PFSK-1 (cell line): ENCODE data around the gene LRATD1.

ENCODE experiments used
- FOXP2 ChIP-seq: optimal IDR thresholded peaks from 2 replicates; pipeline ENCODE3; 2011; ENCODE audit warnings: borderline replicate concordance, control low read depth, inconsistent platforms; ENCODE audit not compliant: insufficient read depth; ENCODE audit errors: extremely low read length, extremely low read depth
- POLR2AphosphoS5 ChIP-seq: IDR thresholded peaks from 2 replicates; pipeline ENCODE4 v1.6.1; 2012; ENCODE audit warnings: low read depth, mild to moderate bottlenecking, control low read depth, low read length, moderate library complexity
- REST ChIP-seq, 2 experiments: IDR thresholded peaks; 2 replicates each; pipeline versions ENCODE4 v1.6.1 to v1.8.0; 2011 to 2012; ENCODE audit warnings: low read depth in 2 of 2, low read length in 2 of 2, control low read depth in 1 of 2, inconsistent platforms in 1 of 2, mild to moderate bottlenecking in 1 of 2, moderate library complexity in 1 of 2; ENCODE audit not compliant: insufficient read depth in 1 of 2
- SIN3A ChIP-seq: IDR thresholded peaks from 2 replicates; pipeline ENCODE4 v1.6.1; 2012; ENCODE audit warnings: mild to moderate bottlenecking, low read length, moderate library complexity, borderline replicate concordance; ENCODE audit not compliant: insufficient read depth
- TAF1 ChIP-seq: IDR thresholded peaks from 2 replicates; pipeline ENCODE4 v1.6.1; 2012; ENCODE audit warnings: low read length, control low read depth, borderline replicate concordance; ENCODE audit not compliant: insufficient read depth

LRATD1 gene

DNA sequence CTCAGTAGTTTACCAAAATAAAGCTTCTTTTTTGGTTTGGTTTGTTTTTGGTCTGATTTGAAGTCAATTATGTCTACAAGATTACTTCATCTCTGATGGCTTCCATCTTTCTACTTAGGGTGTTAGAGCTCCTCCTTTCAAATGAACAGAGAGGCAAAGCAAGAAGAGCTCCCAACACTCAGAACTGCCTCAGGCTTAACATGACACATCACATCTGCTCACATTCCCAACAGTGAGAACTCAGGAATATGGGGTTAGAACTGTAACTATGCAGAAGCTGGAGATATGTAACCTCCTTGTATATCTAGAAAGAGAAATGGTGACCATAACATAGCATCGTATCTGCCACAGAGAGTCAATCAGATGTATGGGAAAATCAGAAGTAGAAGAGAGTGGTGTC is 11.4 kb upstream of the LRATD1 start:
- TF ChIP-seq FOXP2 (no peak), POLR2AphosphoS5 (no peak), TAF1 (no peak), REST (IDR thresholded peaks at IDR 0.05; ENCODE audit: insufficient read depth in 1 of 2, low read depth in 2 of 2, low read length in 2 of 2) (no peak), SIN3A (no peak)

GRCh38 chr2:14621906-14622549 is 10.5 kb upstream of the LRATD1 start:
- TF ChIP-seq REST (IDR thresholded peaks at IDR 0.05; ENCODE audit: insufficient read depth in 1 of 2, low read depth in 2 of 2, low read length in 2 of 2) = no peak
- no peak for TF ChIP-seq SIN3A
- no peak for TF ChIP-seq TAF1
- TF ChIP-seq POLR2AphosphoS5 = no peak
- TF ChIP-seq FOXP2 = no peak

- TF ChIP-seq TAF1 (no peak), REST (IDR thresholded peaks at IDR 0.05; ENCODE audit: insufficient read depth in 1 of 2, low read depth in 2 of 2, low read length in 2 of 2) (no peak), POLR2AphosphoS5 (no peak), FOXP2 (no peak), SIN3A (no peak)
Measured at GRCh38 chr2:14623237-14623636, 9.3 kb upstream of the LRATD1 start.

GRCh38 chr2:14626873-14627272 is 5.6 kb upstream of the LRATD1 start:
- TF ChIP-seq POLR2AphosphoS5 = no peak
- no peak for TF ChIP-seq SIN3A
- no peak for TF ChIP-seq FOXP2
- TF ChIP-seq TAF1 = no peak
- no peak for TF ChIP-seq REST (IDR thresholded peaks at IDR 0.05; ENCODE audit: insufficient read depth in 1 of 2, low read depth in 2 of 2, low read length in 2 of 2)

- TF ChIP-seq FOXP2 (no peak), REST (IDR thresholded peaks at IDR 0.05; ENCODE audit: insufficient read depth in 1 of 2, low read depth in 2 of 2, low read length in 2 of 2) (no peak), TAF1 (no peak), SIN3A (no peak), POLR2AphosphoS5 (no peak)
Measured at GRCh38 chr2:14628901-14629300, 3.6 kb upstream of the LRATD1 start.
